WTC11 (cell line): Measurements from ENCODE around the gene SEMA3D. TPM values are rescaled to one million over a fixed set of nuclear protein-coding genes. Genes with fewer than 3 reads are reported as not detected.

Source experiments
- ATAC-seq: fragments of 200-7000 bp; cut with Tn5 transposase; 2 replicates; pipeline ENCODE4 v1.10.0; 2021; ENCODE audit warnings: mild to moderate bottlenecking, moderate library complexity
- CTCF ChIA-PET: fragments of 300-600 bp; sonication (Branson Sonifier 250); formaldehyde crosslinking; loops from one replicate; lab custom pipeline; 2021; ENCODE audit warnings: antibody characterized with exemption; lab: Charles Lee
- POLR2A ChIA-PET: fragments of 350-600 bp; sonication (Branson Sonifier 250); formaldehyde crosslinking; loops from one replicate; lab custom pipeline; 2021; ENCODE audit warnings: antibody characterized with exemption; lab: Charles Lee
- DNase-seq: peaks from one replicate; pipeline ENCODE4 v3.0.0; 2021; ENCODE audit warnings: low spot score
- H3K27ac Mint-ChIP-seq: 2 replicates; pipeline ENCODE4 v1.8.0; 2021; ENCODE audit warnings: mixed read lengths
- H3K27me3 Mint-ChIP-seq: 2 replicates; pipeline ENCODE4 v1.8.0; 2021; ENCODE audit warnings: low read depth, mild to moderate bottlenecking, moderate library complexity, mixed read lengths
- H3K36me3 Mint-ChIP-seq: 2 replicates; pipeline ENCODE4 v1.8.0; 2021; ENCODE audit warnings: mixed read lengths
- H3K4me1 Mint-ChIP-seq: 2 replicates; pipeline ENCODE4 v1.8.0; 2022; ENCODE audit warnings: mixed read lengths
- H3K4me3 Mint-ChIP-seq: 2 replicates; pipeline ENCODE4 v1.8.0; 2021; ENCODE audit warnings: mild to moderate bottlenecking, moderate library complexity, mixed read lengths
- H3K9me3 Mint-ChIP-seq: 2 replicates; pipeline ENCODE4 v1.8.0; 2021; ENCODE audit warnings: mixed read lengths
- ATF1 ChIP-seq: sonication (generic); formaldehyde crosslinking; IDR thresholded peaks from 2 replicates; pipeline ENCODE4 v1.8.1; 2023; ENCODE audit warnings: mild to moderate bottlenecking, moderate library complexity, missing genetic modification reagents
- CDX4 ChIP-seq: fragments of 250-450 bp; sonication (Bioruptor Pico); IDR thresholded peaks from 2 replicates; pipeline ENCODE4 v1.9.0; 2021; ENCODE audit warnings: moderate library complexity, mild to moderate bottlenecking, inconsistent platforms, borderline replicate concordance
- E2F1 ChIP-seq: sonication (generic); formaldehyde crosslinking; IDR thresholded peaks from 2 replicates; pipeline ENCODE4 v1.8.0; 2022; ENCODE audit warnings: mild to moderate bottlenecking, missing genetic modification reagents
- E2F4 ChIP-seq: sonication (generic); formaldehyde crosslinking; IDR thresholded peaks from 2 replicates; pipeline ENCODE4 v1.8.1; 2022; ENCODE audit warnings: low read depth, mild to moderate bottlenecking, moderate library complexity, missing genetic modification reagents, borderline replicate concordance
- FOXJ3 ChIP-seq: sonication (generic); formaldehyde crosslinking; IDR thresholded peaks from 2 replicates; pipeline ENCODE4 v1.9.0; 2021; ENCODE audit warnings: missing genetic modification reagents, mild to moderate bottlenecking, borderline replicate concordance
- GRHL2 ChIP-seq: fragments of 250-450 bp; sonication (Bioruptor Pico); IDR thresholded peaks from 2 replicates; pipeline ENCODE4 v1.8.0; 2022; ENCODE audit warnings: mild to moderate bottlenecking, moderate library complexity; ENCODE audit not compliant: insufficient replicate concordance, severe bottlenecking
- HMGA2 ChIP-seq: fragments of 250-450 bp; sonication (Bioruptor Pico); IDR thresholded peaks from 2 replicates; pipeline ENCODE4 v1.4.0; 2021; ENCODE audit warnings: mild to moderate bottlenecking, moderate library complexity
- IRF1 ChIP-seq: sonication (generic); formaldehyde crosslinking; IDR thresholded peaks from 2 replicates; pipeline ENCODE4 v1.8.0; 2023; ENCODE audit warnings: missing genetic modification reagents
- KAT7 ChIP-seq: sonication (generic); formaldehyde crosslinking; IDR thresholded peaks from 2 replicates; pipeline ENCODE4 v1.8.1; 2023; ENCODE audit warnings: missing genetic modification reagents, mild to moderate bottlenecking, borderline replicate concordance
- MAX ChIP-seq: sonication (generic); formaldehyde crosslinking; IDR thresholded peaks from 2 replicates; pipeline ENCODE4 v1.8.0; 2022; ENCODE audit warnings: mild to moderate bottlenecking, missing genetic modification reagents
- NFE2L1 ChIP-seq: sonication (generic); formaldehyde crosslinking; IDR thresholded peaks from 2 replicates; pipeline ENCODE4 v1.8.1; 2023; ENCODE audit warnings: missing genetic modification reagents
- NR1H2 ChIP-seq: sonication (generic); formaldehyde crosslinking; IDR thresholded peaks from 2 replicates; pipeline ENCODE4 v1.9.0; 2021; ENCODE audit warnings: mild to moderate bottlenecking, moderate library complexity, missing genetic modification reagents
- NR3C1 ChIP-seq: sonication (generic); formaldehyde crosslinking; conservative IDR thresholded peaks from 2 replicates; pipeline ENCODE4 v1.8.1; 2023; ENCODE audit warnings: low read depth, mild to moderate bottlenecking, missing genetic modification reagents
- OVOL2 ChIP-seq: fragments of 250-450 bp; sonication (Bioruptor Pico); IDR thresholded peaks from 2 replicates; pipeline ENCODE4 v1.9.0; 2021; ENCODE audit warnings: mild to moderate bottlenecking, borderline replicate concordance
- PRDM15 ChIP-seq: sonication (generic); formaldehyde crosslinking; IDR thresholded peaks from 2 replicates; pipeline ENCODE4 v1.8.0; 2022; ENCODE audit warnings: missing genetic modification reagents
- PRRX2 ChIP-seq: fragments of 250-450 bp; sonication (Bioruptor Pico); IDR thresholded peaks from 2 replicates; pipeline ENCODE4 v1.8.0; 2021; ENCODE audit warnings: mild to moderate bottlenecking
- SOX15 ChIP-seq: fragments of 250-450 bp; sonication (Bioruptor Pico); IDR thresholded peaks from 2 replicates; pipeline ENCODE4 v1.9.0; 2021; ENCODE audit warnings: mild to moderate bottlenecking
- SP1 ChIP-seq: sonication (generic); formaldehyde crosslinking; conservative IDR thresholded peaks from 2 replicates; pipeline ENCODE4 v1.8.1; 2022; ENCODE audit warnings: missing genetic modification reagents
- USF2 ChIP-seq: sonication (generic); formaldehyde crosslinking; IDR thresholded peaks from 2 replicates; pipeline ENCODE4 v1.8.1; 2023; ENCODE audit warnings: mild to moderate bottlenecking, missing genetic modification reagents, moderate library complexity
- ZBTB21 ChIP-seq: sonication (generic); formaldehyde crosslinking; IDR thresholded peaks from 2 replicates; pipeline ENCODE4 v1.8.1; 2023; ENCODE audit warnings: mild to moderate bottlenecking, missing genetic modification reagents, borderline replicate concordance
- ZMAT4 ChIP-seq: fragments of 250-450 bp; sonication (Bioruptor Pico); IDR thresholded peaks from 2 replicates; pipeline ENCODE4 v1.9.0; 2021; ENCODE audit warnings: mild to moderate bottlenecking
- ZNF281 ChIP-seq: sonication (generic); formaldehyde crosslinking; IDR thresholded peaks from 2 replicates; pipeline ENCODE4 v1.8.0; 2023; ENCODE audit warnings: mild to moderate bottlenecking, missing genetic modification reagents
- total RNA-seq: library from RNA; stranded (reverse); gene quantifications from 3 replicates; pipeline ENCODE4 v1.2.3, GENCODE V29; 2021

Gene SEMA3D
- total RNA-seq, 1 experiment from 2014 or later, result 3.8 TPM

GRCh38 chr7:85022064-85022697, 164.7 kb downstream of the SEMA3D start:
- ATAC-seq (no peak), DNase-seq (no peak)
- H3K27ac Mint-ChIP-seq, result no peak overlapping the region
- CTCF ChIA-PET, result interaction anchor here (1.4 kb wide), 1 partner anchor 1086 kb away, joined by 7 read pairs; no protein-coding TSS in a partner anchor
- no peaks in the 10 kb centered on the region for H3K9me3 Mint-ChIP-seq
- H3K4me1 Mint-ChIP-seq, result peaks cover 20% of the 10 kb centered on the region
- TF ChIP-seq KAT7 (no peak), MAX (CRISPR knock-in tag) (no peak), PRDM15 (CRISPR knock-in tag) (no peak), OVOL2 (CRISPR knock-in tag) (no peak), E2F1 (CRISPR knock-in tag) (no peak), CDX4 (CRISPR knock-in tag) (no peak), NR3C1 (CRISPR knock-in tag) (no peak), SP1 (CRISPR knock-in tag) (no peak), FOXJ3 (no peak), E2F4 (no peak), ZMAT4 (no peak), ATF1 (CRISPR knock-in tag) (no peak), NFE2L1 (no peak)
- H3K4me3 Mint-ChIP-seq, result no peak overlapping the region
- POLR2A ChIA-PET, result no interaction called here
- no peaks in the 10 kb centered on the region for H3K36me3 Mint-ChIP-seq
- no peaks in the 10 kb centered on the region for H3K27me3 Mint-ChIP-seq

- Mint-ChIP-seq H3K4me1 (peaks cover 20% of the 10 kb centered on the region), H3K9me3 (no peaks in the 10 kb centered on the region), H3K4me3 (no peak overlapping the region), H3K27ac (no peak overlapping the region), H3K36me3 (no peaks in the 10 kb centered on the region), H3K27me3 (no peaks in the 10 kb centered on the region)
- DNase-seq, result no peak
- CTCF ChIA-PET, result no interaction called here
- POLR2A ChIA-PET, result no interaction called here
- ATAC-seq, result no peak
- no peak for TF ChIP-seq GRHL2 (CRISPR knock-in tag)
- no peak for TF ChIP-seq ZNF281
- no peak for TF ChIP-seq SOX15 (CRISPR knock-in tag)
- TF ChIP-seq KAT7, result no peak
- no peak for TF ChIP-seq NR1H2
- no peak for TF ChIP-seq USF2 (CRISPR knock-in tag)
- no peak for TF ChIP-seq ZBTB21 (CRISPR knock-in tag)
- TF ChIP-seq PRRX2, result no peak
- no peak for TF ChIP-seq IRF1 (CRISPR knock-in tag)
- TF ChIP-seq SP1 (CRISPR knock-in tag), result no peak
- TF ChIP-seq HMGA2 (CRISPR knock-in tag), result no peak
These were observed 165.7 kb downstream of the SEMA3D start for GRCh38 chr7:85021101-85021704.
